ENCODE data around the gene IL3.

The IL3 gene

DNA sequence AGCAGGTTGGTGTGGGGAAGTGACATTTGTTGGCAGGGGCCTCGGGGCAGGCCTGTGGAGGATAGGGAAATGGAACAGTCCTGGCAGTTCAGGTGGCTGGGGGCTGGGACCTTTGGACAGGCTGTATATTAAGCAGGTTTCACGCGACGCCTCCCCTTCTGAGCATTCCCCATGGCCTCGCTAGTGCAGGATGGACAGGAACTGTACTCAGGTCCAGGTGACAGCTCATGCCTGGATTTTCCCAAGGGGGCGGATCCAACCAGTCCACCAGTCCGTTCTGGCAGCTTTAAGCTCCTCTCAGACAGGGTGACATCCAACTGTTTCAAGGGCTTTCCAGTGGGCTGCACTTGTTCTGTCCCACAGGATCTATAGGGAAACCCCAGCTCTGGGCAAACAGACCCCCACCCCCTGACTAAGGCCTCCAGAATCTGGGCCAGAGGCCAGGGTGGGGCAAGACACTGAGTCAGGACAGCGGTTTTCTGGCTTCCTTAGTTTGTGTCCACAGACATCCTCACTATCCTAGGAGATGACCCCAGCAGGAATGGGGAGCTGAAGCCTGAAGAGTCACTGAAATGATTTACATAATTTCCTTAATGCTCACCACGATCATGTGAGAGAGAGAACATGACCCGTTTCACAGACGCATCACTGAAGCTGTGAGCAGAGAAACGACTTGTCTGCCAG is 34.1 kb downstream of the IL3 start:
- TF ChIP-seq, protein P1, sequence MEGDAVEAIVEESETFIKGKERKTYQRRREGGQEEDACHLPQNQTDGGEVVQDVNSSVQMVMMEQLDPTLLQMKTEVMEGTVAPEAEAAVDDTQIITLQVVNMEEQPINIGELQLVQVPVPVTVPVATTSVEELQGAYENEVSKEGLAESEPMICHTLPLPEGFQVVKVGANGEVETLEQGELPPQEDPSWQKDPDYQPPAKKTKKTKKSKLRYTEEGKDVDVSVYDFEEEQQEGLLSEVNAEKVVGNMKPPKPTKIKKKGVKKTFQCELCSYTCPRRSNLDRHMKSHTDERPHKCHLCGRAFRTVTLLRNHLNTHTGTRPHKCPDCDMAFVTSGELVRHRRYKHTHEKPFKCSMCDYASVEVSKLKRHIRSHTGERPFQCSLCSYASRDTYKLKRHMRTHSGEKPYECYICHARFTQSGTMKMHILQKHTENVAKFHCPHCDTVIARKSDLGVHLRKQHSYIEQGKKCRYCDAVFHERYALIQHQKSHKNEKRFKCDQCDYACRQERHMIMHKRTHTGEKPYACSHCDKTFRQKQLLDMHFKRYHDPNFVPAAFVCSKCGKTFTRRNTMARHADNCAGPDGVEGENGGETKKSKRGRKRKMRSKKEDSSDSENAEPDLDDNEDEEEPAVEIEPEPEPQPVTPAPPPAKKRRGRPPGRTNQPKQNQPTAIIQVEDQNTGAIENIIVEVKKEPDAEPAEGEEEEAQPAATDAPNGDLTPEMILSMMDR (IDR thresholded peaks at IDR 0.05; ENCODE audit: low read length, missing control alignments) = no peak
- H3K4me3 ChIP-seq (replicated peaks; ENCODE audit: low read depth, low read length) = no peak overlapping the region
- peak; percentile 85 for DNase-seq (ENCODE audit: low read depth)

DNA sequence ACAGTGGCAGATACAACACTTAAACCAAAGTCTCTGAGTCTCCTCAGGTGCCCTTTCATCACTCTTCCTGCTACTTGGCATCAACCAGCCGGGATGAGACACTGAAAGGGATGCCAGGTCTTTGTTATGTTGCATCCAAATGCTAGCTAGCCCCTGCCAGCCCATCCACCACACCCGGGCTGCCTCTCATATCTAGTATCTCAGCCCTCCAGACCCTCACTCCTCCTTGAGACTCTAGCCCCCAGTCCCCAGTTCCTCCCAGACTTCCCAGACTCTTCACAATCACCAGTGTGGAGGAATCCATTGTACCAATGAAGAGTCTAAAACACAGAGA is 34.6 kb downstream of the IL3 start:
- TF ChIP-seq, protein P1 (IDR thresholded peaks at IDR 0.05; ENCODE audit: low read length, missing control alignments) = no peak
- H3K4me3 ChIP-seq (replicated peaks; ENCODE audit: low read depth, low read length) = no peak overlapping the region
- DNase-seq (ENCODE audit: low read depth) = no peak

DNA sequence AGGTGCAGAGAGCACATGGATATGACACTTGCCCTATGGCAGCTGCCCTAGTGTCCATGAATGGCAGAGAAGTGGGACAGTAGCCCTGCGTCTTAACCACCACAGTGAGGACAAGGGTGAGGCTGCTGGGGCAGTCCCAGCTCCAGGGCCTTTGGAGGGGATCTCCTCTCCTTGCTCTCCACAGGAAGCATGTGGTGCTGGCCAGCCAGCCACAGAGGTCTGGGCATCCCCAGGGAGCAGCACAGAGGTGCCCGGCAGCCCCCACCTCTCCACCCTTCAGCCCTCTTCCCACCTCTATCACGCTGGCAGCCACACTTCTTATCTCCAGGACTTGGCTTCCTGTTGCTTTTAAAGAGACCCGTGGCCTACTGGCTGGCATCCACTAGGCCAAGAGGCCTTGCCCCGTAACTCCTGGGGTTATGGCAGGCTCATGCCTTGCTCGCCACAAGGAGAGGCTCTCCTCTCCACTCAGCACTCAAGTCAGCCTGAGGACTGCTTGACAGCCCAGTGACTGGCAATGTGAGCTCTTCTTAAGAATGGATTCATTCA is 35.0 kb downstream of the IL3 start:
- TF ChIP-seq, protein P1 (IDR thresholded peaks at IDR 0.05; ENCODE audit: low read length, missing control alignments) = no peak
- H3K4me3 ChIP-seq (replicated peaks; ENCODE audit: low read depth, low read length) = no peak overlapping the region
- DNase-seq (ENCODE audit: low read depth) = no peak

DNA sequence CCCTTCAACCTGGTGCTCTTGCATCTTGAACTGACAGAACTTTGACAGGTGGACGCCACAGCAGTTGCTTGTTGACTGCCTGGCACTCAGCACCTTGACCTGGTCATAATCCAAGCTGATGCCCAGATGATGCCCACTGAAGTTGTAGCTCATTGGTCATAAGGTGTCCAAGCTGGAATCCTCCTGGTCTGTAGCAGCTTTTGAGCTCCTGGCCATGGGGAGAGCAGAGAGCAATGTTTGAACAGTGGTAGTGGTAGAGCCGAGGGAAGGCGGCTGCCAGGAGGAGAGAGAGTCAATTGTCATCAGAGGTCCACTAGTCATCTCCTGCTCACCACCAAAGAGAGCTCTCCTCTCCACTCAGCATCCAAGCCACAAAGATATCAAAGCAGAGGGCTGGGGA is 36.4 kb downstream of the IL3 start:
- H3K4me3 ChIP-seq (replicated peaks; ENCODE audit: low read depth, low read length) = no peak overlapping the region

DNA sequence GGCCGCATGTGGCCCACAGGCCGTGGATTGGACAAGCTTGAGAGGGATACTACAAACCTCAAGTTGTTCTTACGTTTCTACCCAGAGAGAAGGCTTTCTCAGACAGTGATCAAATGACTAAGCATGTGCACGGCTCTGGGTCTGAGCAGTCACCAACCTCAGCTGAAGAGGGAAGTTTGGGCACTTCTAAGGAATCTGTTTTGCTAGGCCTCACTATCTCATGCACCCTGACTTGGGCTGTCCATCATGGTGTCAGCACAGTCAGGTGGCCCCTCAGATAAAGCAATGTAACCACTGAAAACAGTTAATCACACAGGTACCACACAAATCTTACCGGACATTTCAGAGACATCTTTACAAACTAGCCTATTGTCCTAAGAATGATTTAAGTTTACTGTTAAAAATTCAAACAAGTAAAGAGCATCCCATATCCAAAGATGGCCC is 37.7 kb downstream of the IL3 start:
- DNase-seq (ENCODE audit: low read depth) = no peak
- TF ChIP-seq, protein P1 (IDR thresholded peaks at IDR 0.05; ENCODE audit: low read length, missing control alignments) = no peak
- no peak overlapping the region for H3K4me3 ChIP-seq (replicated peaks; ENCODE audit: low read depth, low read length)

More for the DNA sequence above, 36.4 kb downstream of the IL3 start:
- no peak for DNase-seq (ENCODE audit: low read depth)
- TF ChIP-seq, protein P1 (IDR thresholded peaks at IDR 0.05; ENCODE audit: low read length, missing control alignments) = no peak

DNA sequence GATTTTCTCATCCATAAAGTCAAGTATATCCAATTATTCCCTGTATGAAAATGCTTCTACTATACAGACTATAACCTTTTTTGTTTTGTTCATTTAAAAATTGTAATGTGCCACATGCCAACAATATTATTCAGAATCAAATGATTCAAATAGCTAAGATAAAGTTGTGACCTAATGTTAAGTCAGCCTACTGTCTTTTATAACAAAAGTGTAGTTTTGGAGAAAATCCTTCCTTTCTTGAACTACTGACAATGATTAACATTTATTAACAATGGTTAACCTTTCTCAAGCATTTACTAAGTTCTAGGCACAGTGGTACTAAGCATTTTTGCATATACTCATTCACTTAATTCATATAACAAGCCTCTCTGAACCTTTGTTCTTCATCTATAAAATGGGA is 38.2 kb downstream of the IL3 start:
- no peak for DNase-seq (ENCODE audit: low read depth)
- TF ChIP-seq, protein P1 (IDR thresholded peaks at IDR 0.05; ENCODE audit: low read length, missing control alignments) = no peak
- H3K4me3 ChIP-seq (replicated peaks; ENCODE audit: low read depth, low read length) = no peak overlapping the region

Data from fibroblast of pulmonary artery (primary cell).